IMR-90 (cell line): ENCODE data around the gene CD300H. TPM values are rescaled to one million over a fixed set of nuclear protein-coding genes. Genes with fewer than 3 reads are reported as not detected.

ENCODE experiments used
- ATAC-seq: fragments of 200-7000 bp; cut with Tn5 transposase; 2 replicates; pipeline ENCODE4 v1.9.1; 2020; ENCODE audit warnings: low read depth, mild to moderate bottlenecking, moderate library complexity
- BruUV-seq: library from RNA; stranded (reverse); fragments of 400-500 nt; replicated peaks from 2 replicates; lab custom pipeline; 2021; lab: Mats Ljungman, UMichigan
- CTCF ChIA-PET: fragments of 300-600 bp; formaldehyde crosslinking; extraction: SDS; loops from one replicate; lab custom pipeline; 2021; ENCODE audit warnings: antibody characterized with exemption; lab: Yijun Ruan, JAX
- POLR2A ChIA-PET: fragments of 300-600 bp; sonication (Branson Sonifier 250); formaldehyde crosslinking; loops from one replicate; lab custom pipeline; 2022; ENCODE audit warnings: antibody characterized with exemption; ENCODE audit not compliant: unreplicated experiment; lab: Charles Lee
- DNase-seq: peaks from one replicate; pipeline ENCODE4 v3.0.0; 2013
- H2AFZ ChIP-seq: replicated peaks from 2 replicates; pipeline ENCODE3; 2013; ENCODE audit warnings: low read length, mild to moderate bottlenecking; ENCODE audit not compliant: poor library complexity
- H2AK5ac ChIP-seq: 2 replicates; pipeline ENCODE4 v1.6.1; 2013; ENCODE audit warnings: low read depth, low read length, inconsistent platforms
- H2AK9ac ChIP-seq: replicated peaks from 2 replicates; pipeline ENCODE3; 2013; ENCODE audit warnings: mild to moderate bottlenecking, low read depth, low read length, moderate library complexity; ENCODE audit not compliant: poor library complexity
- H2BK120ac ChIP-seq: 2 replicates; pipeline ENCODE4 v1.6.1; 2013; ENCODE audit warnings: low read depth, low read length, inconsistent platforms
- H2BK15ac ChIP-seq: 3 replicates; pipeline ENCODE4 v1.6.1; 2013; ENCODE audit warnings: low read depth, low read length, inconsistent platforms
- H2BK20ac ChIP-seq: 2 replicates; pipeline ENCODE4 v1.6.1; 2013; ENCODE audit warnings: low read depth, mild to moderate bottlenecking, inconsistent platforms, low read length, moderate library complexity
- H2BK5ac ChIP-seq: 2 replicates; pipeline ENCODE4 v1.6.1; 2013; ENCODE audit warnings: mild to moderate bottlenecking, low read depth, low read length, inconsistent platforms; ENCODE audit not compliant: poor library complexity, severe bottlenecking
- H3K14ac ChIP-seq: replicated peaks from 2 replicates; pipeline ENCODE4 v1.6.1; 2013; ENCODE audit warnings: low read depth, low read length, inconsistent platforms
- H3K18ac ChIP-seq: 2 replicates; pipeline ENCODE4 v1.6.1; 2013; ENCODE audit warnings: low read depth, low read length, control low read depth
- H3K23ac ChIP-seq: 2 replicates; pipeline ENCODE4 v1.6.1; 2013; ENCODE audit warnings: low read depth, low read length, inconsistent platforms
- H3K27ac ChIP-seq: 2 replicates; pipeline ENCODE4 v1.5.1; 2013; ENCODE audit warnings: mild to moderate bottlenecking, control low read depth, low read length; ENCODE audit not compliant: insufficient read depth
- H3K27me3 ChIP-seq: 2 replicates; pipeline ENCODE4 v1.6.1; 2013; ENCODE audit warnings: low read length; ENCODE audit not compliant: control insufficient read depth, insufficient read depth
- H3K36me3 ChIP-seq: 2 replicates; pipeline ENCODE4 v1.6.1; 2013; ENCODE audit warnings: low read length, mixed read lengths; ENCODE audit not compliant: control insufficient read depth, insufficient read depth
- H3K4ac ChIP-seq: 2 replicates; pipeline ENCODE4 v1.6.1; 2013; ENCODE audit warnings: low read depth, low read length, inconsistent platforms
- H3K4me1 ChIP-seq: 2 replicates; pipeline ENCODE4 v1.6.1; 2013; ENCODE audit warnings: low read length, mixed read lengths; ENCODE audit not compliant: control insufficient read depth, insufficient read depth
- H3K4me2 ChIP-seq: 2 replicates; pipeline ENCODE4 v1.6.1; 2013; ENCODE audit warnings: low read depth, mild to moderate bottlenecking, control low read depth, low read length, moderate library complexity
- H3K4me3 ChIP-seq: 2 replicates; pipeline ENCODE4 v1.5.1; 2013; ENCODE audit warnings: low read depth, mild to moderate bottlenecking, control low read depth, low read length, moderate library complexity; ENCODE audit not compliant: insufficient read depth
- H3K56ac ChIP-seq: 2 replicates; pipeline ENCODE4 v1.6.1; 2013; ENCODE audit warnings: low read length, inconsistent platforms; ENCODE audit not compliant: insufficient read depth; ENCODE audit errors: extremely low read depth
- H3K79me1 ChIP-seq, 2 experiments: 2 replicates each; pipeline ENCODE4 v1.6.1; 2013; ENCODE audit warnings: low read length in 2 of 2, inconsistent platforms in 1 of 2, low read depth in 1 of 2
- H3K9ac ChIP-seq: 2 replicates; pipeline ENCODE4 v1.6.1; 2013; ENCODE audit warnings: low read depth, low read length, control low read depth
- H3K9me1 ChIP-seq: 2 replicates; pipeline ENCODE4 v1.6.1; 2013; ENCODE audit warnings: low read length, inconsistent platforms; ENCODE audit not compliant: insufficient read depth
- H3K9me3 ChIP-seq: 2 replicates; pipeline ENCODE4 v1.6.1; 2013; ENCODE audit warnings: low read length; ENCODE audit not compliant: control insufficient read depth, insufficient read depth
- H4K20me1 ChIP-seq: 2 replicates; pipeline ENCODE4 v1.6.1; 2013; ENCODE audit warnings: low read length, inconsistent platforms; ENCODE audit not compliant: insufficient read depth
- H4K5ac ChIP-seq: 2 replicates; pipeline ENCODE4 v1.6.1; 2013; ENCODE audit warnings: mild to moderate bottlenecking, low read depth, low read length, control low read depth
- H4K8ac ChIP-seq, 2 experiments: 2 replicates each; pipeline ENCODE4 v1.6.1; 2013; ENCODE audit warnings: low read depth in 2 of 2, low read length in 2 of 2, control low read depth in 1 of 2, inconsistent platforms in 1 of 2
- H4K91ac ChIP-seq: 2 replicates; pipeline ENCODE4 v1.6.1; 2013; ENCODE audit warnings: low read depth, low read length, inconsistent platforms; ENCODE audit not compliant: insufficient read depth
- ELK1 ChIP-seq: fragments of 150-350 bp; IDR thresholded peaks from 2 replicates; pipeline ENCODE4 v1.6.1; 2016; ENCODE audit warnings: low read depth, mild to moderate bottlenecking, low read length, moderate library complexity, borderline replicate concordance
- USF2 ChIP-seq: fragments of 150-350 bp; IDR thresholded peaks from 2 replicates; pipeline ENCODE4 v1.6.1; 2017; ENCODE audit warnings: mild to moderate bottlenecking, antibody characterized with exemption, low read length, low read depth
- WGBS, 2 experiments: methylation state at CpG; one replicate each; pipeline versions ENCODE4 v1.1.5 to v1.1.7; 2013; ENCODE audit warnings: missing lambda C conversion rate in 2 of 2; ENCODE audit not compliant: insufficient read length in 1 of 2; ENCODE audit errors: extremely low coverage in 2 of 2; 5-methylcytosine and 5-hydroxymethylcytosine counted together
- dilution Hi-C: fragments of 300-500 bp; cut with HindIII; formaldehyde crosslinking; loops from one replicate; pipeline ENCODE4 v1.14.3; 2018; ENCODE audit warnings: low sequenced_read_pairs; ENCODE audit not compliant: unreplicated experiment
- in situ Hi-C: fragments of 300-500 bp; cut with MboI; formaldehyde crosslinking; loops from 3 replicates; pipeline ENCODE4 v1.14.3; 2019; ENCODE audit warnings: low sequenced_read_pairs, inconsistent platforms, mixed read lengths
- intact Hi-C: fragments of 100-400 bp; cut with micrococcal nuclease; formaldehyde crosslinking; loops from 2 replicates; pipeline ENCODE4 v1.10.0; 2022
- polyA plus RNA-seq, 3 experiments: library from polyadenylated mRNA; depleted of rRNA; stranded (reverse); fragments of >200 nt; gene quantifications; 2 replicates each; pipeline ENCODE4 v1.2.3, GENCODE V29; 2012; ENCODE audit warnings: low replicate concordance in 1 of 3
- total RNA-seq: library from RNA; depleted of rRNA; stranded (reverse); fragments of >200 nt; gene quantifications from 2 replicates; pipeline ENCODE4 v1.2.3, GENCODE V29; 2012

The CD300H gene
- total and polyA plus RNA-seq, 2 of the 4 experiments (the other 2 are of a cell fraction) = not detected

- no peak overlapping the region for H3K14ac ChIP-seq
- no peaks in the 10 kb centered on the region for H3K27me3 ChIP-seq
- peaks cover 23% of the 10 kb centered on the region for H3K9me3 ChIP-seq
- no peak overlapping the region for H2BK15ac ChIP-seq
- no peak overlapping the region for H3K4me2 ChIP-seq
- H3K36me3 ChIP-seq = no peaks in the 10 kb centered on the region
- H3K18ac ChIP-seq = no peak overlapping the region
- H2BK5ac ChIP-seq = no peak overlapping the region
- no peak overlapping the region for H3K4me3 ChIP-seq
- H2AK5ac ChIP-seq = no peak overlapping the region
- no peaks in the 10 kb centered on the region for H4K20me1 ChIP-seq
- H2BK120ac ChIP-seq = no peak overlapping the region
- in situ Hi-C loops (no loop called here), dilution Hi-C loops (no loop called here), intact Hi-C loops (no loop called here)
- H2AFZ ChIP-seq = no peak overlapping the region
- DNase-seq (no peak), ATAC-seq (no peak)
- TF ChIP-seq USF2 (no peak), ELK1 (no peak)
- ChIA-PET POLR2A (no interaction called here), CTCF (no interaction called here)
- H3K9ac ChIP-seq = no peak overlapping the region
- H3K27ac ChIP-seq = no peak overlapping the region
- no TSS peak for BruUV-seq
- H3K23ac ChIP-seq = no peak overlapping the region
- no peak overlapping the region for H4K5ac ChIP-seq
- H4K91ac ChIP-seq = no peak overlapping the region
- no peaks in the 10 kb centered on the region for H3K9me1 ChIP-seq
- no peaks in the 10 kb centered on the region for H3K4me1 ChIP-seq
- no peak overlapping the region for H4K8ac ChIP-seq
- H3K79me1 ChIP-seq = no peaks in the 10 kb centered on the region
- no peak overlapping the region for H3K56ac ChIP-seq
- 0% methylated on average over 1 of the region's 7 CpGs; no CpG with 5 or more reads in 1 of the 2 experiments for WGBS, 2 experiments
- no peak overlapping the region for H3K4ac ChIP-seq
- no peak overlapping the region for H2AK9ac ChIP-seq
- H2BK20ac ChIP-seq = no peak overlapping the region
Observed at GRCh38 chr17:74579900-74580299, 12.6 kb upstream of the CD300H start.
